IMR-90 (cell line): Measurements from ENCODE around the gene HSPH1. TPM values are rescaled to one million over a fixed set of nuclear protein-coding genes. Genes with fewer than 3 reads are reported as not detected.

Experiments
- ATAC-seq: fragments of 200-7000 bp; cut with Tn5 transposase; 2 replicates; pipeline ENCODE4 v1.9.1; 2020; ENCODE audit warnings: low read depth, mild to moderate bottlenecking, moderate library complexity
- BruUV-seq: library from RNA; stranded (reverse); fragments of 400-500 nt; replicated peaks from 2 replicates; lab custom pipeline; 2021; lab: Mats Ljungman, UMichigan
- CTCF ChIA-PET: fragments of 300-600 bp; formaldehyde crosslinking; extraction: SDS; loops from one replicate; lab custom pipeline; 2021; ENCODE audit warnings: antibody characterized with exemption; lab: Yijun Ruan, JAX
- POLR2A ChIA-PET: fragments of 300-600 bp; sonication (Branson Sonifier 250); formaldehyde crosslinking; loops from one replicate; lab custom pipeline; 2022; ENCODE audit warnings: antibody characterized with exemption; ENCODE audit not compliant: unreplicated experiment; lab: Charles Lee
- DNase-seq: peaks from one replicate; pipeline ENCODE4 v3.0.0; 2013
- H2AFZ ChIP-seq: replicated peaks from 2 replicates; pipeline ENCODE3; 2013; ENCODE audit warnings: low read length, mild to moderate bottlenecking; ENCODE audit not compliant: poor library complexity
- H2AK5ac ChIP-seq: 2 replicates; pipeline ENCODE4 v1.6.1; 2013; ENCODE audit warnings: low read depth, low read length, inconsistent platforms
- H2AK9ac ChIP-seq: replicated peaks from 2 replicates; pipeline ENCODE3; 2013; ENCODE audit warnings: mild to moderate bottlenecking, low read depth, low read length, moderate library complexity; ENCODE audit not compliant: poor library complexity
- H2BK120ac ChIP-seq: 2 replicates; pipeline ENCODE4 v1.6.1; 2013; ENCODE audit warnings: low read depth, low read length, inconsistent platforms
- H2BK15ac ChIP-seq: 3 replicates; pipeline ENCODE4 v1.6.1; 2013; ENCODE audit warnings: low read depth, low read length, inconsistent platforms
- H2BK20ac ChIP-seq: 2 replicates; pipeline ENCODE4 v1.6.1; 2013; ENCODE audit warnings: low read depth, mild to moderate bottlenecking, inconsistent platforms, low read length, moderate library complexity
- H2BK5ac ChIP-seq: 2 replicates; pipeline ENCODE4 v1.6.1; 2013; ENCODE audit warnings: mild to moderate bottlenecking, low read depth, low read length, inconsistent platforms; ENCODE audit not compliant: poor library complexity, severe bottlenecking
- H3K14ac ChIP-seq: replicated peaks from 2 replicates; pipeline ENCODE4 v1.6.1; 2013; ENCODE audit warnings: low read depth, low read length, inconsistent platforms
- H3K18ac ChIP-seq: 2 replicates; pipeline ENCODE4 v1.6.1; 2013; ENCODE audit warnings: low read depth, low read length, control low read depth
- H3K23ac ChIP-seq: 2 replicates; pipeline ENCODE4 v1.6.1; 2013; ENCODE audit warnings: low read depth, low read length, inconsistent platforms
- H3K27ac ChIP-seq: 2 replicates; pipeline ENCODE4 v1.5.1; 2013; ENCODE audit warnings: mild to moderate bottlenecking, control low read depth, low read length; ENCODE audit not compliant: insufficient read depth
- H3K27me3 ChIP-seq: 2 replicates; pipeline ENCODE4 v1.6.1; 2013; ENCODE audit warnings: low read length; ENCODE audit not compliant: control insufficient read depth, insufficient read depth
- H3K36me3 ChIP-seq: 2 replicates; pipeline ENCODE4 v1.6.1; 2013; ENCODE audit warnings: low read length, mixed read lengths; ENCODE audit not compliant: control insufficient read depth, insufficient read depth
- H3K4ac ChIP-seq: 2 replicates; pipeline ENCODE4 v1.6.1; 2013; ENCODE audit warnings: low read depth, low read length, inconsistent platforms
- H3K4me1 ChIP-seq: 2 replicates; pipeline ENCODE4 v1.6.1; 2013; ENCODE audit warnings: low read length, mixed read lengths; ENCODE audit not compliant: control insufficient read depth, insufficient read depth
- H3K4me2 ChIP-seq: 2 replicates; pipeline ENCODE4 v1.6.1; 2013; ENCODE audit warnings: low read depth, mild to moderate bottlenecking, control low read depth, low read length, moderate library complexity
- H3K4me3 ChIP-seq: 2 replicates; pipeline ENCODE4 v1.5.1; 2013; ENCODE audit warnings: low read depth, mild to moderate bottlenecking, control low read depth, low read length, moderate library complexity; ENCODE audit not compliant: insufficient read depth
- H3K56ac ChIP-seq: 2 replicates; pipeline ENCODE4 v1.6.1; 2013; ENCODE audit warnings: low read length, inconsistent platforms; ENCODE audit not compliant: insufficient read depth; ENCODE audit errors: extremely low read depth
- H3K79me1 ChIP-seq, 2 experiments: 2 replicates each; pipeline ENCODE4 v1.6.1; 2013; ENCODE audit warnings: low read length in 2 of 2, inconsistent platforms in 1 of 2, low read depth in 1 of 2
- H3K9ac ChIP-seq: 2 replicates; pipeline ENCODE4 v1.6.1; 2013; ENCODE audit warnings: low read depth, low read length, control low read depth
- H3K9me1 ChIP-seq: 2 replicates; pipeline ENCODE4 v1.6.1; 2013; ENCODE audit warnings: low read length, inconsistent platforms; ENCODE audit not compliant: insufficient read depth
- H3K9me3 ChIP-seq: 2 replicates; pipeline ENCODE4 v1.6.1; 2013; ENCODE audit warnings: low read length; ENCODE audit not compliant: control insufficient read depth, insufficient read depth
- H4K20me1 ChIP-seq: 2 replicates; pipeline ENCODE4 v1.6.1; 2013; ENCODE audit warnings: low read length, inconsistent platforms; ENCODE audit not compliant: insufficient read depth
- H4K5ac ChIP-seq: 2 replicates; pipeline ENCODE4 v1.6.1; 2013; ENCODE audit warnings: mild to moderate bottlenecking, low read depth, low read length, control low read depth
- H4K8ac ChIP-seq, 2 experiments: 2 replicates each; pipeline ENCODE4 v1.6.1; 2013; ENCODE audit warnings: low read depth in 2 of 2, low read length in 2 of 2, control low read depth in 1 of 2, inconsistent platforms in 1 of 2
- H4K91ac ChIP-seq: 2 replicates; pipeline ENCODE4 v1.6.1; 2013; ENCODE audit warnings: low read depth, low read length, inconsistent platforms; ENCODE audit not compliant: insufficient read depth
- BHLHE40 ChIP-seq: fragments of 150-350 bp; IDR thresholded peaks from 2 replicates; pipeline ENCODE4 v1.6.1; 2016; ENCODE audit warnings: mild to moderate bottlenecking, low read depth, low read length
- CEBPB ChIP-seq: IDR thresholded peaks from 2 replicates; pipeline ENCODE4 v1.6.1; 2012; ENCODE audit warnings: low read depth, low read length, improper control_type of control experiment
- CHD1 ChIP-seq: IDR thresholded peaks from 2 replicates; pipeline ENCODE4 v1.6.1; 2012; ENCODE audit warnings: low read depth, low read length, improper control_type of control experiment
- ELK1 ChIP-seq: fragments of 150-350 bp; IDR thresholded peaks from 2 replicates; pipeline ENCODE4 v1.6.1; 2016; ENCODE audit warnings: low read depth, mild to moderate bottlenecking, low read length, moderate library complexity, borderline replicate concordance
- FOS ChIP-seq: fragments of 150-350 bp; IDR thresholded peaks from 2 replicates; pipeline ENCODE4 v1.6.1; 2016; ENCODE audit warnings: low read depth, low read length
- MAFK ChIP-seq: IDR thresholded peaks from 2 replicates; pipeline ENCODE4 v1.6.1; 2012; ENCODE audit warnings: low read depth, low read length, improper control_type of control experiment
- MAZ ChIP-seq: IDR thresholded peaks from 2 replicates; pipeline ENCODE4 v1.6.1; 2012; ENCODE audit warnings: low read depth, mild to moderate bottlenecking, low read length, improper control_type of control experiment, moderate library complexity, borderline replicate concordance
- MXI1 ChIP-seq: IDR thresholded peaks from 2 replicates; pipeline ENCODE4 v1.6.1; 2012; ENCODE audit warnings: low read depth, mild to moderate bottlenecking, low read length, moderate library complexity, borderline replicate concordance
- NFE2L2 ChIP-seq: fragments of 150-350 bp; IDR thresholded peaks from 2 replicates; pipeline ENCODE4 v1.6.1; 2016; ENCODE audit warnings: low read depth, mild to moderate bottlenecking, low read length
- POLR2A ChIP-seq: IDR thresholded peaks from 2 replicates; pipeline ENCODE4 v1.6.1; 2012; ENCODE audit warnings: mild to moderate bottlenecking, low read depth, low read length
- RAD21 ChIP-seq: IDR thresholded peaks from 2 replicates; pipeline ENCODE4 v1.6.1; 2012; ENCODE audit warnings: low read length, improper control_type of control experiment
- RCOR1 ChIP-seq: IDR thresholded peaks from 2 replicates; pipeline ENCODE4 v1.6.1; 2012; ENCODE audit warnings: mild to moderate bottlenecking, low read length, improper control_type of control experiment; ENCODE audit not compliant: insufficient replicate concordance
- RFX5 ChIP-seq: IDR thresholded peaks from 2 replicates; pipeline ENCODE4 v1.8.0; 2012; ENCODE audit warnings: low read depth, mild to moderate bottlenecking, low read length, moderate library complexity
- SMC3 ChIP-seq: fragments of 150-350 bp; IDR thresholded peaks from 2 replicates; pipeline ENCODE4 v1.6.1; 2016; ENCODE audit warnings: low read depth, mild to moderate bottlenecking, antibody characterized with exemption, low read length, moderate library complexity
- WGBS, 2 experiments: methylation state at CpG; one replicate each; pipeline versions ENCODE4 v1.1.5 to v1.1.7; 2013; ENCODE audit warnings: missing lambda C conversion rate in 2 of 2; ENCODE audit not compliant: insufficient read length in 1 of 2; ENCODE audit errors: extremely low coverage in 2 of 2; 5-methylcytosine and 5-hydroxymethylcytosine counted together
- dilution Hi-C: fragments of 300-500 bp; cut with HindIII; formaldehyde crosslinking; loops from one replicate; pipeline ENCODE4 v1.14.3; 2018; ENCODE audit warnings: low sequenced_read_pairs; ENCODE audit not compliant: unreplicated experiment
- in situ Hi-C: fragments of 300-500 bp; cut with MboI; formaldehyde crosslinking; loops from 3 replicates; pipeline ENCODE4 v1.14.3; 2019; ENCODE audit warnings: low sequenced_read_pairs, inconsistent platforms, mixed read lengths
- intact Hi-C: fragments of 100-400 bp; cut with micrococcal nuclease; formaldehyde crosslinking; loops from 2 replicates; pipeline ENCODE4 v1.10.0; 2022
- polyA plus RNA-seq, 3 experiments: library from polyadenylated mRNA; depleted of rRNA; stranded (reverse); fragments of >200 nt; gene quantifications; 2 replicates each; pipeline ENCODE4 v1.2.3, GENCODE V29; 2012; ENCODE audit warnings: low replicate concordance in 1 of 3
- total RNA-seq: library from RNA; depleted of rRNA; stranded (reverse); fragments of >200 nt; gene quantifications from 2 replicates; pipeline ENCODE4 v1.2.3, GENCODE V29; 2012
- TF ChIP-seq, protein P1 (sequence below): fragments of 150-350 bp; IDR thresholded peaks from 2 replicates; pipeline ENCODE4 v1.6.1; 2017; ENCODE audit warnings: mild to moderate bottlenecking, antibody characterized with exemption, low read length, low read depth
- TF ChIP-seq, protein P2 (sequence below): conservative IDR thresholded peaks from 2 replicates; pipeline ENCODE4 v1.5.1; 2012; ENCODE audit warnings: mild to moderate bottlenecking, low read depth, low read length, improper control_type of control experiment

The HSPH1 gene
- total and polyA plus RNA-seq, 2 of the 4 experiments (the other 2 are of a cell fraction), result 36.8 to 40.3 TPM

DNA sequence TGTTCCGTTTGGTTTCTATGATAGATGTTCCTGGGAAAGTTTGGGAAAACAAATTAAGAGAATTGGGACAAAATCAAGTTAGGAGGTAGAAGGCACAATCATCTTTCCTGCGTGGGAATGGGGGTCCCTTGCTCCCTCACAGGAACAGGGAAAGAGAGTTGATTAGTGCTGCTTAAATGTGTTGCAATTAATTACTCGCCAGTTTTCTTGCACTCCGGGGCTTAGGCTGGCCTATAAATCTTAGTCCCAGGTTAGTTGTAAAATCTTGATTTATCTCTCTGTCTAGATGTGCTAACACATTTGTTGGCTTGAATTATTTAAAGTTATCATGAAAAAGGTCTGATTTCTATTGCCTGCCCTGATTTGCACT, 48.1 kb upstream of the HSPH1 start:
- DNase-seq, result no peak

More for the DNA sequence above, 48.1 kb upstream of the HSPH1 start:
- Histone ChIP-seq H2AFZ (no peak overlapping the region), H4K5ac (no peak overlapping the region), H3K4me2 (no peak overlapping the region), H3K27ac (no peak overlapping the region), H3K23ac (no peak overlapping the region), H3K4ac (no peak overlapping the region), H2AK5ac (no peak overlapping the region), H3K9me1 (no peaks in the 10 kb centered on the region), H4K91ac (no peak overlapping the region), H2BK5ac (no peak overlapping the region), H2BK120ac (no peak overlapping the region), H3K4me3 (no peak overlapping the region), H3K9ac (no peak overlapping the region), H3K79me1 (peaks cover 3 to 6% of the 10 kb centered on the region in 2 experiments), H3K56ac (no peak overlapping the region), H3K27me3 (no peaks in the 10 kb centered on the region), H2BK20ac (no peak overlapping the region), H3K9me3 (no peaks in the 10 kb centered on the region), H3K18ac (no peak overlapping the region), H4K8ac (no peak overlapping the region), H4K20me1 (no peaks in the 10 kb centered on the region), H3K14ac (no peak overlapping the region), H2BK15ac (no peak overlapping the region), H3K36me3 (no peaks in the 10 kb centered on the region), H3K4me1 (peaks cover 7% of the 10 kb centered on the region), H2AK9ac (no peak overlapping the region)
- WGBS, 2 experiments, result no CpG with 5 or more reads among the region's 4 CpGs
- ATAC-seq, result no peak
- dilution Hi-C loops (no loop called here), in situ Hi-C loops (no loop called here), intact Hi-C loops (no loop called here)
- BruUV-seq, result no TSS peak
- TF ChIP-seq CEBPB (no peak), MXI1 (no peak), SMC3 (no peak), RAD21 (no peak), MAFK (no peak), POLR2A (no peak), NFE2L2 (no peak), ELK1 (no peak), FOS (no peak), RFX5 (no peak), CHD1 (no peak), BHLHE40 (no peak), MAZ (no peak), RCOR1 (no peak)
- TF ChIP-seq, protein P1, sequence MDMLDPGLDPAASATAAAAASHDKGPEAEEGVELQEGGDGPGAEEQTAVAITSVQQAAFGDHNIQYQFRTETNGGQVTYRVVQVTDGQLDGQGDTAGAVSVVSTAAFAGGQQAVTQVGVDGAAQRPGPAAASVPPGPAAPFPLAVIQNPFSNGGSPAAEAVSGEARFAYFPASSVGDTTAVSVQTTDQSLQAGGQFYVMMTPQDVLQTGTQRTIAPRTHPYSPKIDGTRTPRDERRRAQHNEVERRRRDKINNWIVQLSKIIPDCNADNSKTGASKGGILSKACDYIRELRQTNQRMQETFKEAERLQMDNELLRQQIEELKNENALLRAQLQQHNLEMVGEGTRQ, result no peak
- TF ChIP-seq, protein P2, sequence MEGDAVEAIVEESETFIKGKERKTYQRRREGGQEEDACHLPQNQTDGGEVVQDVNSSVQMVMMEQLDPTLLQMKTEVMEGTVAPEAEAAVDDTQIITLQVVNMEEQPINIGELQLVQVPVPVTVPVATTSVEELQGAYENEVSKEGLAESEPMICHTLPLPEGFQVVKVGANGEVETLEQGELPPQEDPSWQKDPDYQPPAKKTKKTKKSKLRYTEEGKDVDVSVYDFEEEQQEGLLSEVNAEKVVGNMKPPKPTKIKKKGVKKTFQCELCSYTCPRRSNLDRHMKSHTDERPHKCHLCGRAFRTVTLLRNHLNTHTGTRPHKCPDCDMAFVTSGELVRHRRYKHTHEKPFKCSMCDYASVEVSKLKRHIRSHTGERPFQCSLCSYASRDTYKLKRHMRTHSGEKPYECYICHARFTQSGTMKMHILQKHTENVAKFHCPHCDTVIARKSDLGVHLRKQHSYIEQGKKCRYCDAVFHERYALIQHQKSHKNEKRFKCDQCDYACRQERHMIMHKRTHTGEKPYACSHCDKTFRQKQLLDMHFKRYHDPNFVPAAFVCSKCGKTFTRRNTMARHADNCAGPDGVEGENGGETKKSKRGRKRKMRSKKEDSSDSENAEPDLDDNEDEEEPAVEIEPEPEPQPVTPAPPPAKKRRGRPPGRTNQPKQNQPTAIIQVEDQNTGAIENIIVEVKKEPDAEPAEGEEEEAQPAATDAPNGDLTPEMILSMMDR, result no peak
- ChIA-PET POLR2A (no interaction called here), CTCF (no interaction called here)
